KOPT-K1 (cell line): Measurements from ENCODE around the gene NNT.
"Not testable (repeated sequence)": the region's sequence is repeated elsewhere in the genome, so short reads cannot be mapped to it uniquely, and the experiment has no call there.

Source experiments
- H3K27ac ChIP-seq: fragments of 200-600 bp; sonication (generic); 2 replicates; pipeline ENCODE4 v1.5.1; 2016; ENCODE audit warnings: antibody characterized with exemption, mild to moderate bottlenecking, low read depth, low read length; ENCODE audit not compliant: poor library complexity, severe bottlenecking
- H3K36me3 ChIP-seq: fragments of 200-600 bp; sonication (generic); 2 replicates; pipeline ENCODE4 v1.5.1; 2017; ENCODE audit warnings: antibody characterized with exemption, mild to moderate bottlenecking, low read length, moderate library complexity; ENCODE audit not compliant: insufficient read depth
- H3K9me3 ChIP-seq: fragments of 200-600 bp; sonication (generic); 2 replicates; pipeline ENCODE4 v1.5.1; 2017; ENCODE audit warnings: antibody characterized with exemption, low read length, mild to moderate bottlenecking; ENCODE audit not compliant: insufficient read depth, poor library complexity, severe bottlenecking

NNT gene

GRCh38 chr5:43652537-43653302 lies 49.7 kb downstream of the NNT start:
- Histone ChIP-seq H3K27ac (no peak overlapping the region), H3K36me3 (peaks cover 99% of the 10 kb centered on the region), H3K9me3 (no peaks in the 10 kb centered on the region)

DNA sequence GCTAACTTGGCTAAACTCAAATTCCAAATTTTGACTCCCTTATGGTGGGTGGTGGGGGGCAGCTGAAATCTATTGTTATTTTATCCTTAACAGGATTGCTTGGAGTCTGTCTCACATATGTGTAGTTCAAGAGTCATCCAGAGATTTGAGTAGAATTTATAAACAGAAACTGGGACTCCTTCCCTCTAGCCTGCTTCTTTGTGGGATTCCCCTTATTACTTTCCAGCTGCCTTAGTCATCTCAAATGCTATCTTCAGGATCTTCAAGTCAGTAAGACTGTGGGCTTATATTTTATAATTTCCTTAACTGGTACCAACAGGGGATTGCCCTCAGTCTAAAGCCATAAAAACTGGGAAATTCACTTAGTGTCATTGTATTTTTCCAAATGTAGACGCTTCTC lies 55.5 kb downstream of the NNT start:
- H3K9me3 ChIP-seq: peaks cover 3% of the 10 kb centered on the region
- H3K27ac ChIP-seq: no peak overlapping the region
- H3K36me3 ChIP-seq: peaks cover 90% of the 10 kb centered on the region

DNA sequence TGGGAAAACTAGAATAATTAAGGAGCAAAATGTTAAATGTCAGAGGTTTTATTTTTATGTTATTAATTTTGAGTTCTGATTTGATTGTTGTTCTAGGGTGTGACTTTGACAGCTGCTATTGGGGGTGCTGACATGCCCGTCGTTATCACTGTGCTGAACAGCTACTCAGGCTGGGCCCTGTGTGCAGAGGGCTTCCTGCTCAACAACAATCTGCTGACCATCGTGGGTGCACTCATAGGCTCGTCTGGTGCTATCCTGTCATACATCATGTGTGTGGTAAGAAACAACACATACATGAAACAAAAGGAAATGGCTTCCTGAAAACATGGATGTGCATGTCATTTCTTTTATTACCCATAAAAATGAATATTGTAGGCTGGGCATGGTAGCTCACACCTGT lies 56.1 kb downstream of the NNT start:
- Histone ChIP-seq H3K36me3 (peaks cover 90% of the 10 kb centered on the region), H3K9me3 (peaks cover 3% of the 10 kb centered on the region), H3K27ac (no peak overlapping the region)

- Histone ChIP-seq H3K27ac (no peak overlapping the region), H3K36me3 (peaks cover 89% of the 10 kb centered on the region), H3K9me3 (peaks cover 13% of the 10 kb centered on the region)
These were observed 58.1 kb downstream of the NNT start for GRCh38 chr5:43661102-43661501.

DNA sequence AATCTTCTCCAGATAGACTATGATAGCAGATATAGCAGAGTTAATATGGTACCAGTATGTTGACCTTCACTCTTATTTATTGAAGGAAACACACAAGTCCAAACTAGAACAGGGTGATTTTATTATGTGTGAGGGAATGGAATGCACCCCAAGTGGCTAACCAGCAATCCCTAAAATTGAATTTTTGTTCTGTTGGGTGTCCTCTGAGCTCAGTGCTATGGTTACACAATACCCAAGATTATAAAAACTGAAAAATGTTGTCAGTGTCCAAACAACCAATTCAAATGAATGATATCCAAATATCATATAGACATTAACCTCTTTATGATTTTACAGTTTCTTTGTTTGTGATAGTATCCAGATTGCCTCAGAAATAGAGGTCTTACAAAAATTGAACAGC lies 60.9 kb downstream of the NNT start:
- Histone ChIP-seq H3K9me3 (peaks cover 24% of the 10 kb centered on the region), H3K36me3 (peaks cover 71% of the 10 kb centered on the region), H3K27ac (no peak overlapping the region)

DNA sequence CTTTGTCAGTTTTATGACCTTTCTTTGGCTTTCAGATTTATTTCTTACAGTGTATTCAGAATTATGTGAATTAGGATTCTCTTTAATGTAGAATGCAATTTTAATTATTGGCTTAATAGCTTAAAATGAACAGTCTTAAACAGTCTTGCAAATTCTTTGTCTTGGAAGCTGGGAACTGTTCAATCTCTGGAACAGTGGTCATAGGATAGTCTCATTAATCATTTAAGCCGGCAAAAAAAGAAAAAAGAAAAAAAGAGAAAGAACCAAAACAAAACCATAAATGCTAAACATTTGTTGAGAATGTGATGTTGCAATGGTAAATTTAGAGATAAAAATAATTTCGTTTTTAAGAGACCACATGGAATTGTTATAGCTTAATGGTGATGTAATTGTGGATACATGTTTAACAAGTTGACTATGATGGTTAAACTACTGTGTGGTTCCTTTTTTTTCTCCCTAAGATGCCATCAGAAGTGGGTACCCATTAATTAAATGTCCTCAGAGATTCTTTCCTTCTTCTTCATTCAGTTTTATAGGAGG lies 61.6 kb downstream of the NNT start:
- peaks cover 64% of the 10 kb centered on the region for H3K36me3 ChIP-seq
- peaks cover 24% of the 10 kb centered on the region for H3K9me3 ChIP-seq
- H3K27ac ChIP-seq: no peak overlapping the region

- peaks cover 20% of the 10 kb centered on the region for H3K9me3 ChIP-seq
- peaks cover 52% of the 10 kb centered on the region for H3K36me3 ChIP-seq
These were observed 62.8 kb downstream of the NNT start for GRCh38 chr5:43665749-43666148.

DNA sequence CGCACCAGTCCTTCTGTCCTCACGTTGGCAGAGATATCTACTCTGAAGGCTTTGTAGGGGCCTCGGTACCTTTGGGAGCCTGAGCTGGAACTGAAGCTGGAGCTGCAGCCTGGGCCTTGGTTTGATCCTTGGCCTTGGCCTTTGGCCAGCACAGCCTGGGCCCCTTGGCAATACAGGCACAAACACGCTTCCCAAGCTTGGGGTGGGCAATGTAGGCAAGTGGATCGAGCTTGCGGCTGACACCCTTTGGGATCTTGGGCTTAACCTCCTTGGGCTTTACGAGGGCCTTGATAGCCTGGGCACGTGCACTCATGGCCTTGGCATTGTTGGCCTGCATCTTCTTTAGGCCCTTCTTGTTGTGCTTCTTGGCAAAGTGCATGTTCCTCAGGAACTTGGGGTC lies 63.7 kb downstream of the NNT start:
- H3K9me3 ChIP-seq: peaks cover 20% of the 10 kb centered on the region
- peaks cover 48% of the 10 kb centered on the region for H3K36me3 ChIP-seq
- H3K27ac ChIP-seq: not testable (repeated sequence)

More at GRCh38 chr5:43665749-43666148, 62.8 kb downstream of the NNT start:
- H3K27ac ChIP-seq: not testable (repeated sequence)

- peaks cover 20% of the 10 kb centered on the region for H3K9me3 ChIP-seq
- H3K27ac ChIP-seq: not testable (repeated sequence)
- H3K36me3 ChIP-seq: peaks cover 44% of the 10 kb centered on the region
These were observed 64.4 kb downstream of the NNT start for GRCh38 chr5:43667379-43667778.

DNA sequence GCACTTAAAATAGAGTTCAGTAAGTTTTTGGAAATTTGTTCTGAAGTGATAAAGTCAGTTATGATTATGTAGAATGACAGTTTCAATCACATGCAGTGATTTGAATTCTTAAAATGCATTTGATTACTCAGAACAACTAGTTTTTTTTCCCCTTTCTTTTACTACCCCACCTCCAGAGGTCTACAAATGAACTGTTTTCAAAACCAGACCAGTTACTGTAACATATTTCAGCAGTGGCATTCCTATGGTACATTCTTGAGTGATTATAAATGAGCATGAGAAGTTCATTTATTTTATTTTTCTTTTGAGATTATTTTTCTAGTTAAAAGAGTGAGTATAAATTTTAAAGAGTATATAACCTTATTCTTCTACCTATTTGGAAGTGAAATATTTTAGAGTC lies 71.6 kb downstream of the NNT start:
- Histone ChIP-seq H3K36me3 (peaks cover 57% of the 10 kb centered on the region), H3K9me3 (no peaks in the 10 kb centered on the region), H3K27ac (no peak overlapping the region)

GRCh38 chr5:43675357-43675756 lies 72.4 kb downstream of the NNT start:
- Histone ChIP-seq H3K9me3 (no peaks in the 10 kb centered on the region), H3K27ac (no peak overlapping the region), H3K36me3 (peaks cover 63% of the 10 kb centered on the region)

GRCh38 chr5:43676083-43676840 lies 73.3 kb downstream of the NNT start:
- no peaks in the 10 kb centered on the region for H3K9me3 ChIP-seq
- H3K27ac ChIP-seq: no peak overlapping the region
- peaks cover 70% of the 10 kb centered on the region for H3K36me3 ChIP-seq

GRCh38 chr5:43677253-43677652 lies 74.3 kb downstream of the NNT start:
- Histone ChIP-seq H3K9me3 (no peaks in the 10 kb centered on the region), H3K27ac (no peak overlapping the region), H3K36me3 (peaks cover 77% of the 10 kb centered on the region)

GRCh38 chr5:43679214-43679613 lies 76.2 kb downstream of the NNT start:
- Histone ChIP-seq H3K9me3 (no peaks in the 10 kb centered on the region), H3K27ac (no peak overlapping the region), H3K36me3 (peaks cover 79% of the 10 kb centered on the region)

DNA sequence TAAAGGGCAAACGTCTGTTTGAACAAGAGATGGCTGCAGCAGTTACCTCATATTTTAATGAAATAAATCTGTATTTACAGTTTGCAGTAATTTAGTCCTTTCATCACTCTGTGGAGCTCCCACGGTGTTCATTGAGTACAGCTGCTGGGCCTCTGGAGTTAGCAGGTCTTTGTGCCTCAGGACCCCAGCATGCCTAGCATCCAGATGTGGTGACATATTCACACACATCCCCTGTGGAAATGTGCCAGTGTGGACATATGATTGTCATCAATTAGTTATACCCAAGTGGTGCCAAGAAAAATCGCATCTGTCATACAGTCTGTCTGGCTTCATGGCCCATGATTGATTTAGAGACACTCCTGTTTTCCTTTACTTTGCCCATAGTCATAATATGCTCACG lies 77.3 kb downstream of the NNT start:
- Histone ChIP-seq H3K9me3 (no peaks in the 10 kb centered on the region), H3K36me3 (peaks cover 84% of the 10 kb centered on the region), H3K27ac (no peak overlapping the region)
